ENCODE results near the gene TIAM1. TPM values are rescaled to one million over a fixed set of nuclear protein-coding genes. Genes with fewer than 3 reads are reported as not detected.

Gene TIAM1
- total RNA-seq, 1 experiment from 2014 or later = 22.5 TPM

GRCh38 chr21:31294691-31295090 lies 49.4 kb downstream of the TIAM1 start:
- BruUV-seq (replicated peaks) = no TSS peak
- DNase-seq = no peak
- no peak overlapping the region for H3K4me3 ChIP-seq
- H3K27ac ChIP-seq = no peak overlapping the region
- H2AFZ ChIP-seq = no peak overlapping the region
- H3K36me3 ChIP-seq (ENCODE audit: low read depth) = no peaks in the 10 kb centered on the region
- intact Hi-C loops (cut with micrococcal nuclease; ENCODE audit: unreplicated experiment) = no loop called here
- ChIA-PET CTCF (no interaction called here), POLR2A (ENCODE audit: unreplicated experiment) (no interaction called here)
- H4K20me1 ChIP-seq (ENCODE audit: insufficient read depth) = no peaks in the 10 kb centered on the region
- H3K79me2 ChIP-seq (ENCODE audit: low read depth) = 0 out of 2 replicates have a peak, but pooled peaks cover 4% of the 10 kb centered on the region
- no peaks in the 10 kb centered on the region for H3K9me3 ChIP-seq (ENCODE audit: insufficient read depth, low read depth)
- no peaks in the 10 kb centered on the region for H3K9me2 ChIP-seq (ENCODE audit: insufficient read depth)
- TF ChIP-seq EZH2 (IDR thresholded peaks at IDR 0.05; ENCODE audit: low read depth) (no peak), CTCF (conservative IDR thresholded peaks at IDR 0.05) (no peak)
- no peak overlapping the region for H3K4me2 ChIP-seq
- no peaks in the 10 kb centered on the region for H3K27me3 ChIP-seq (ENCODE audit: insufficient read depth, low read depth)
- H3K4me1 ChIP-seq (replicated peaks; ENCODE audit: insufficient read depth) = peaks cover 8% of the 10 kb centered on the region; the same call in 1 of the 2 replicates
- no peaks in the 10 kb centered on the region for H3F3A ChIP-seq (ENCODE audit: insufficient read depth, low read depth)

- CTCF ChIA-PET = no interaction called here
- peak; percentile 23 to 49 for DNase-seq
- intact Hi-C loops (cut with micrococcal nuclease; ENCODE audit: unreplicated experiment) = no loop called here
- no peaks in the 10 kb centered on the region for H3F3A ChIP-seq (ENCODE audit: insufficient read depth, low read depth)
- H3K4me2 ChIP-seq = peak overlapping the region; percentile 2; the same call in 1 of the 2 replicates
- no peaks in the 10 kb centered on the region for H3K36me3 ChIP-seq (ENCODE audit: low read depth)
- H3K4me1 ChIP-seq (replicated peaks; ENCODE audit: insufficient read depth) = peaks cover 8% of the 10 kb centered on the region; the same call in 1 of the 2 replicates
- no peak overlapping the region for H2AFZ ChIP-seq
- TF ChIP-seq CTCF (conservative IDR thresholded peaks at IDR 0.05) (no peak), EZH2 (IDR thresholded peaks at IDR 0.05; ENCODE audit: low read depth) (no peak)
- H3K9me2 ChIP-seq (ENCODE audit: insufficient read depth) = no peaks in the 10 kb centered on the region
- H3K9me3 ChIP-seq (ENCODE audit: insufficient read depth, low read depth) = no peaks in the 10 kb centered on the region
- no peaks in the 10 kb centered on the region for H4K20me1 ChIP-seq (ENCODE audit: insufficient read depth)
- H3K27me3 ChIP-seq (ENCODE audit: insufficient read depth, low read depth) = no peaks in the 10 kb centered on the region
- POLR2A ChIA-PET (ENCODE audit: unreplicated experiment) = no interaction called here
- no peak overlapping the region for H3K4me3 ChIP-seq
- BruUV-seq (replicated peaks) = no TSS peak
- H3K79me2 ChIP-seq (ENCODE audit: low read depth) = 0 out of 2 replicates have a peak, but pooled peaks cover 4% of the 10 kb centered on the region
- H3K27ac ChIP-seq = no peak overlapping the region
These were observed 50.1 kb downstream of the TIAM1 start for GRCh38 chr21:31293986-31294385.

- peaks cover 8% of the 10 kb centered on the region; the same call in 1 of the 2 replicates for H3K4me1 ChIP-seq (replicated peaks; ENCODE audit: insufficient read depth)
- H3K4me2 ChIP-seq = no peak overlapping the region
- no peaks in the 10 kb centered on the region for H3K27me3 ChIP-seq (ENCODE audit: insufficient read depth, low read depth)
- no peak for DNase-seq
- no peak for TF ChIP-seq EZH2 (IDR thresholded peaks at IDR 0.05; ENCODE audit: low read depth)
- no peak for TF ChIP-seq CTCF (conservative IDR thresholded peaks at IDR 0.05)
- BruUV-seq (replicated peaks) = no TSS peak
- no peak overlapping the region for H2AFZ ChIP-seq
- no peaks in the 10 kb centered on the region for H3K9me3 ChIP-seq (ENCODE audit: insufficient read depth, low read depth)
- intact Hi-C loops (cut with micrococcal nuclease; ENCODE audit: unreplicated experiment) = no loop called here
- H3K36me3 ChIP-seq (ENCODE audit: low read depth) = no peaks in the 10 kb centered on the region
- H3K27ac ChIP-seq = no peak overlapping the region
- H3F3A ChIP-seq (ENCODE audit: insufficient read depth, low read depth) = 0 out of 2 replicates have a peak, but pooled peaks cover 8% of the 10 kb centered on the region
- CTCF ChIA-PET = no interaction called here
- no peak overlapping the region for H3K4me3 ChIP-seq
- H4K20me1 ChIP-seq (ENCODE audit: insufficient read depth) = no peaks in the 10 kb centered on the region
- H3K9me2 ChIP-seq (ENCODE audit: insufficient read depth) = no peaks in the 10 kb centered on the region
- POLR2A ChIA-PET (ENCODE audit: unreplicated experiment) = no interaction called here
- 0 out of 2 replicates have a peak, but pooled peaks cover 4% of the 10 kb centered on the region for H3K79me2 ChIP-seq (ENCODE audit: low read depth)
These were observed 53.3 kb downstream of the TIAM1 start for GRCh38 chr21:31290765-31291164.

All from PC-9 (cell line).